ENCODE measurements around the gene PPP1R12B. TPM values are rescaled to one million over a fixed set of nuclear protein-coding genes. Genes with fewer than 3 reads are reported as not detected.
A peak's percentile ranks its signal among the peaks of the same experiment; 100 is the strongest.
"Not testable (repeated sequence)": the region's sequence is repeated elsewhere in the genome, so short reads cannot be mapped to it uniquely, and the experiment has no call there.

The PPP1R12B gene
- total RNA-seq, 1 donor from 2014 or later, result 7.2 TPM

DNA sequence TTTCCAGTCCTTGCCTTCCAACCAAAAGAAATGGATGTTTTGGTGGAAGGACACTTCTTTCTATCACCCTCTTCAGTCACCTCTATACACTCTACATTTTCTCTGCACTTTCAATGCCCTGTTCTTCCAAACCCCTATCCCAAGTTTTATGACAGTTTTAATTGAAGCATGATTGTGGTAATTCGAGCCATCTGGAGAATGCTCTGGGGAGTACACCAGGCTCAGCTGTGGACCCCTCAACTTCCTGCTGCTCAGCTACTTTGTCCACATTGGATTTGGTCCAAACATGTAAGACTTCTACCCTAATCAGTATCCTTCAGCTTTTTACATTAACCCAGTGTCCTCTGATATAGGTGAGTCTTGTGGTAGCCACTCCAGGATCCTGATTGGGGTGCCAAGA, 232.1 kb downstream of the PPP1R12B start:
- Mint-ChIP-seq H3K4me1 (ENCODE audit: unreplicated experiment) (peaks cover 16% of the 10 kb centered on the region), H3K9me3 (ENCODE audit: unreplicated experiment) (no peaks in the 10 kb centered on the region), H3K27me3 (ENCODE audit: unreplicated experiment) (peaks cover 2% of the 10 kb centered on the region), H3K4me3 (ENCODE audit: unreplicated experiment) (no peak overlapping the region), H3K27ac (ENCODE audit: unreplicated experiment) (no peak overlapping the region), H3K36me3 (ENCODE audit: low read depth, unreplicated experiment) (no peaks in the 10 kb centered on the region)
- DNase-seq (ENCODE audit: low spot score), result no peak
- TF ChIP-seq, protein P1, sequence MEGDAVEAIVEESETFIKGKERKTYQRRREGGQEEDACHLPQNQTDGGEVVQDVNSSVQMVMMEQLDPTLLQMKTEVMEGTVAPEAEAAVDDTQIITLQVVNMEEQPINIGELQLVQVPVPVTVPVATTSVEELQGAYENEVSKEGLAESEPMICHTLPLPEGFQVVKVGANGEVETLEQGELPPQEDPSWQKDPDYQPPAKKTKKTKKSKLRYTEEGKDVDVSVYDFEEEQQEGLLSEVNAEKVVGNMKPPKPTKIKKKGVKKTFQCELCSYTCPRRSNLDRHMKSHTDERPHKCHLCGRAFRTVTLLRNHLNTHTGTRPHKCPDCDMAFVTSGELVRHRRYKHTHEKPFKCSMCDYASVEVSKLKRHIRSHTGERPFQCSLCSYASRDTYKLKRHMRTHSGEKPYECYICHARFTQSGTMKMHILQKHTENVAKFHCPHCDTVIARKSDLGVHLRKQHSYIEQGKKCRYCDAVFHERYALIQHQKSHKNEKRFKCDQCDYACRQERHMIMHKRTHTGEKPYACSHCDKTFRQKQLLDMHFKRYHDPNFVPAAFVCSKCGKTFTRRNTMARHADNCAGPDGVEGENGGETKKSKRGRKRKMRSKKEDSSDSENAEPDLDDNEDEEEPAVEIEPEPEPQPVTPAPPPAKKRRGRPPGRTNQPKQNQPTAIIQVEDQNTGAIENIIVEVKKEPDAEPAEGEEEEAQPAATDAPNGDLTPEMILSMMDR (IDR thresholded peaks at IDR 0.05; ENCODE audit: unreplicated experiment), result no peak

DNA sequence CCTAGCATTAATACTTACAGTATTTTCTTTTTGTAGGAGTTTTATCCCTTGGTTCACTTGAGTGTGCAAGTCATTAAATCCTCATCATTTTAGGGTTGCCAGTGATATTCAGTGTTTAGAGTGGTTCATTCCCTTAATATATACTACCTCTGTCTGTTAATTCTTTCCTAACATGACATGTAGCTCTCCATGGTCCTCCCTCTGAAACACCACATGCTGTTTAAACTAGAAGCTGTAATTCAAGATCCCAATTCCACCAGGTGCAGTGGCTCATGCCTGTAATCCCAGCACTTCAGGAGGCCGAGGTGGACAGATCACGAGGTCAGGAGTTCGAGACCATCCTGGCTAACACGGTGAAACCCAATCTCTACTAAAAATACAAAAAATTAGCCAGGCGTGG, 233.9 kb downstream of the PPP1R12B start:
- not testable (repeated sequence) for H3K27ac Mint-ChIP-seq (ENCODE audit: unreplicated experiment); H3K36me3 Mint-ChIP-seq (ENCODE audit: low read depth, unreplicated experiment); H3K27me3 Mint-ChIP-seq (ENCODE audit: unreplicated experiment); H3K4me3 Mint-ChIP-seq (ENCODE audit: unreplicated experiment); H3K9me3 Mint-ChIP-seq (ENCODE audit: unreplicated experiment); DNase-seq (ENCODE audit: low spot score)
- H3K4me1 Mint-ChIP-seq (ENCODE audit: unreplicated experiment), result peaks cover 26% of the 10 kb centered on the region

DNA sequence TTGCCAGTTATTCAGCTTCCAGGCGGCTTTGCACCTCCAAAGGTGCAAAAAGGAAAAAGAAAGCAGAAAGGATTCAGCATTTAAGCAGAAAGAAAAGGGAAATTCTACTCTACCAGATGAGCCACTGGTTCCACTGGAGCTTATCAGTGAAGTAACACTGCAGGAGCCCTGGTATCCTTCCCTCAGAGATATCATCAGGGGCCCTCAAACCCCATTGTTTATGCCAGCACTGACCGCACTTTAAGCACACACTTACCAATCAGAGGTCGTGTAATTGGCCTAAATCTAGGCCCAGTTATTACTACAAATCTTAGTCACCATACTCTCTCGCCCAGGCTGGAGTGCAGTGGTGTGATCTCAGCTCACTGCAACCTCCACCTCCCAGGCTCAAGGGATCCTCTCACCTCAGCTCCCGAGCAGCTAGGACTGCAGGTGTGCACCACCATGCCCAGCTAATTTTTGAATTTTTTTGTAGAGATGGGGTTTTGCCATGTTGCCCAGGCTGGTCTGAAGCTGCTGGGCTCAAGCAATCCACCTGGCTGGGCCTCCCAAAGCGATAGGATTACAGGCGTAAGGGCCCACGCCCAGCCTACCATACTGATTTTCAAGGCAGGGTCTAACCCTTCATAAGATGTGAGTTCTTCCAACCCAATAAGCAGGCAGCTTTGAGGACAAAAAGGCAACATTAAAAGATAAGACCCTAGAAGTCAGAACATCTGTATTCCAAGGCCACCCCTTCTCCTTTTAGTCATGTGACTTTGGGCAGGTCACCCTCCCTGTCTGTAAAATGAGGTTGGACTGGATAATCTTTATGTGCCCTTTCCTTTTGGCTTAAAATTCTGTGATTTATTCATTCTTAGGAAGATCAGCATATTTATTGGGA, 236.4 kb downstream of the PPP1R12B start:
- no peaks in the 10 kb centered on the region for H3K36me3 Mint-ChIP-seq (ENCODE audit: low read depth, unreplicated experiment)
- H3K27me3 Mint-ChIP-seq (ENCODE audit: unreplicated experiment), result no peaks in the 10 kb centered on the region
- H3K27ac Mint-ChIP-seq (ENCODE audit: unreplicated experiment), result no peak overlapping the region
- TF ChIP-seq, protein P1 (IDR thresholded peaks at IDR 0.05; ENCODE audit: unreplicated experiment), result no peak
- H3K4me1 Mint-ChIP-seq (ENCODE audit: unreplicated experiment), result peaks cover 31% of the 10 kb centered on the region
- H3K9me3 Mint-ChIP-seq (ENCODE audit: unreplicated experiment), result no peaks in the 10 kb centered on the region
- DNase-seq (ENCODE audit: low spot score), result no peak
- no peak overlapping the region for H3K4me3 Mint-ChIP-seq (ENCODE audit: unreplicated experiment)

DNA sequence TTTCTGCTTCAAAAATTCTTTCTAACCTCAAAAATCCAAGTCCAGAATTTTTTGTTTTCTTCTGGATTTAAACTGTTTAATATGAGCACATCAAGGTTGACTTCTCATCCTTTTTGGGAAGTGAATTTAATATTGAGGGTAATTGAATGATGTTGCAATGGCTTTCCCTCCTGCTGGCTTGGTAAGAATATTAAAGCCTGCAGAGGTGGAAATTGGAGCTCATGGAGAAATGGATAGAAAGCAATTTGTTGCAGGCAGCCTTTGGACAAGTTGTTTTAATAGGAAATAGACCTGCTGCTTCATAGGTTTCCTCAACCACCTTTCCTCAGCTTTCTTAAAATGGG, 237.1 kb downstream of the PPP1R12B start:
- TF ChIP-seq, protein P1 (IDR thresholded peaks at IDR 0.05; ENCODE audit: unreplicated experiment), result no peak
- peak overlapping the region; percentile 93 for H3K27ac Mint-ChIP-seq (ENCODE audit: unreplicated experiment)

DNA sequence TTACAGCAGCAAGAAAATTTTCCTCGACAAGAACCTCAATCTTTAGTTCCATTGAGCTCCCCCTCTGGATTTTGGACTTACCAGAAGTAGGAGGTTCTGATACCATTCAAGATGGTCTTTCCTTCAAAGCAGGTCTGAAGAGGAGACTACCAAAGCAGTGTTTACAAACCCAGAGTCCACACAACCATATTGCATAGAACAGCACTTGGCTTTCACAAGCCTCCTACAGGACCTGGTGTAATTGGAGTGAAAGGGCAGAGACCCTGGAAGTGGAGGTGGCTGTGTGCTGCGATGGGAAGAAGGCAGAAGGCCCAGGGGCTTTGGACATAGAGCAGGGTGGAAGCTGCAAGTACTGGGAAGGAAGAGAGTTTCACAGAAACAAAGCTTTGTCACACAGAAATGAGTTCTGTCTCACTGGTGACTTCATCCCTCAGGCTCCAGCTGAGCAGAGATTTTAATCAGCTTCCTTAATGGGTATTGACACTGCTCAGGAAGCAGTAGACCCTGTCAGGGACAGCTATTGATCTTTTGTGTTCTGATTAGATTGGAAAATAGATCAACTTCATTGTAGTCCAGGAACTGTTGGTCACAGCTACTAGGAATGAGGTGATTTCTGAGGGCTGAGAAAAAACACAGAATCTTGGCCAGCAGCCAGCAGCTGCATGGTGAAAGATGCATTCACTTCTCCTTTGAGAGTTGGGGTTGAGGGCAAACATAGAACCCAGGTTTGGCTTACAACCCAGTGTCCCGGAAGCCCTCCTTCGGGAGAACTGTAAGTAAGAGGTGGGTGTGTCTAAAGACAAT, 237.7 kb downstream of the PPP1R12B start:
- H3K27me3 Mint-ChIP-seq (ENCODE audit: unreplicated experiment), result no peaks in the 10 kb centered on the region
- DNase-seq (ENCODE audit: low spot score), result no peak
- no peaks in the 10 kb centered on the region for H3K36me3 Mint-ChIP-seq (ENCODE audit: low read depth, unreplicated experiment)
- H3K27ac Mint-ChIP-seq (ENCODE audit: unreplicated experiment), result peak overlapping the region; percentile 93
- TF ChIP-seq, protein P1 (IDR thresholded peaks at IDR 0.05; ENCODE audit: unreplicated experiment), result no peak
- H3K9me3 Mint-ChIP-seq (ENCODE audit: unreplicated experiment), result no peaks in the 10 kb centered on the region
- H3K4me3 Mint-ChIP-seq (ENCODE audit: unreplicated experiment), result no peak overlapping the region
- peaks cover 31% of the 10 kb centered on the region for H3K4me1 Mint-ChIP-seq (ENCODE audit: unreplicated experiment)

More for the DNA sequence above, 237.1 kb downstream of the PPP1R12B start:
- Mint-ChIP-seq H3K4me3 (ENCODE audit: unreplicated experiment) (no peak overlapping the region), H3K27me3 (ENCODE audit: unreplicated experiment) (no peaks in the 10 kb centered on the region), H3K36me3 (ENCODE audit: low read depth, unreplicated experiment) (no peaks in the 10 kb centered on the region), H3K4me1 (ENCODE audit: unreplicated experiment) (peaks cover 31% of the 10 kb centered on the region), H3K9me3 (ENCODE audit: unreplicated experiment) (no peaks in the 10 kb centered on the region)
- DNase-seq (ENCODE audit: low spot score), result no peak
